B cell (primary cell): Measurements from ENCODE around the gene TENM4. TPM values are rescaled to one million over a fixed set of nuclear protein-coding genes. Genes with fewer than 3 reads are reported as not detected.

Experiments
- ATAC-seq: fragments of 200-7000 bp; cut with Tn5 transposase; one replicate; pipeline ENCODE4 v1.10.0; 2021; ENCODE audit warnings: low read depth, mild to moderate bottlenecking, moderate number of reproducible peaks, moderate library complexity
- CTCF ChIA-PET: fragments of 350-600 bp; sonication (Branson Sonifier 250); formaldehyde crosslinking; loops from one replicate; lab custom pipeline; 2021; ENCODE audit warnings: antibody characterized with exemption, inconsistent platforms; lab: Charles Lee
- POLR2A ChIA-PET: fragments of 350-600 bp; sonication (Branson Sonifier 250); formaldehyde crosslinking; loops from one replicate; lab custom pipeline; 2021; ENCODE audit warnings: antibody characterized with exemption; lab: Charles Lee
- DNase-seq: peaks from one replicate; pipeline ENCODE4 v3.0.0; 2013
- H2AFZ ChIP-seq: 2 replicates; pipeline ENCODE4 v1.6.1; 2012; ENCODE audit warnings: mild to moderate bottlenecking, low read depth, low read length; ENCODE audit not compliant: insufficient read depth, poor library complexity, severe bottlenecking
- H3K27ac ChIP-seq, 2 donors: 1 replicate in 1 of 2; 2 replicates in 1 of 2; pipeline ENCODE4 v1.5.1; 2012 to 2013; ENCODE audit warnings: low read length in 2 of 2, mild to moderate bottlenecking in 2 of 2, moderate library complexity in 1 of 2
- H3K27me3 ChIP-seq, 4 experiments: fragments of 200-600 bp in 1 of 4; sonication (generic) in 1 of 4; replicated peaks in 1 of 4; 1 replicate in 2 of 4; 2 replicates in 2 of 4; pipeline versions ENCODE4 v1.6.1 to v1.7.0; 2013 to 2016; ENCODE audit warnings: low read length in 3 of 4, mild to moderate bottlenecking in 2 of 4, mixed read lengths in 1 of 4, moderate library complexity in 1 of 4; ENCODE audit not compliant: insufficient read depth in 4 of 4, control insufficient read depth in 3 of 4; ENCODE audit errors: control extremely low read depth in 1 of 4
- H3K36me3 ChIP-seq, 2 experiments: replicated peaks in 1 of 2; 1 replicate in 1 of 2; 2 replicates in 1 of 2; pipeline versions ENCODE4 v1.6.1 to v1.7.1; 2013; ENCODE audit warnings: low read length in 1 of 2; ENCODE audit not compliant: insufficient read depth in 2 of 2, control insufficient read depth in 1 of 2; ENCODE audit errors: control extremely low read depth in 1 of 2, extremely low read depth in 1 of 2
- H3K4me1 ChIP-seq, 2 donors: fragments of 200-600 bp in 1 of 2; sonication (generic) in 1 of 2; 1 replicate in 1 of 2; 2 replicates in 1 of 2; pipeline versions ENCODE4 v1.5.1 to v1.6.1; 2013 to 2017; ENCODE audit warnings: low read length in 2 of 2; ENCODE audit not compliant: control insufficient read depth in 2 of 2, insufficient read depth in 2 of 2
- H3K4me2 ChIP-seq: replicated peaks from 2 replicates; pipeline ENCODE3; 2012; ENCODE audit warnings: mild to moderate bottlenecking, low read depth, low read length; ENCODE audit not compliant: poor library complexity, severe bottlenecking
- H3K4me3 ChIP-seq, 5 experiments: fragments of 200-600 bp in 1 of 5; sonication (generic) in 1 of 5; 1 replicate in 3 of 5; 2 replicates in 2 of 5; pipeline versions ENCODE4 v1.5.1 to v1.7.0; 2011 to 2016; ENCODE audit warnings: low read length in 4 of 5, mild to moderate bottlenecking in 4 of 5, low read depth in 2 of 5, control low read depth in 1 of 5, moderate library complexity in 1 of 5; ENCODE audit not compliant: insufficient read depth in 1 of 5; ENCODE audit errors: control extremely low read depth in 1 of 5, extremely low read depth in 1 of 5
- H3K79me2 ChIP-seq: fragments of 200-600 bp; sonication (generic); one replicate; pipeline ENCODE4 v1.6.0; 2016; ENCODE audit warnings: low read length; ENCODE audit not compliant: control insufficient read depth, insufficient read depth
- H3K9ac ChIP-seq: fragments of 200-600 bp; sonication (generic); 2 replicates; pipeline ENCODE4 v1.6.1; 2017; ENCODE audit warnings: mild to moderate bottlenecking, low read length, moderate library complexity
- H3K9me3 ChIP-seq, 3 donors: one replicate each; pipeline versions ENCODE4 v1.6.1 to v1.7.1; 2013; ENCODE audit warnings: low read length in 2 of 3; ENCODE audit not compliant: control insufficient read depth in 2 of 3, insufficient read depth in 1 of 3; ENCODE audit errors: control extremely low read depth in 1 of 3
- H4K20me1 ChIP-seq: 2 replicates; pipeline ENCODE4 v1.6.0; 2012; ENCODE audit warnings: mild to moderate bottlenecking, low read length; ENCODE audit not compliant: insufficient read depth, control insufficient read depth, poor library complexity, severe bottlenecking
- H3K27ac Mint-ChIP-seq: one replicate; pipeline ENCODE4 v1.8.0; 2021; ENCODE audit warnings: mixed read lengths
- H3K27me3 Mint-ChIP-seq: one replicate; pipeline ENCODE4 v1.8.0; 2021; ENCODE audit warnings: mixed read lengths
- H3K4me1 Mint-ChIP-seq: one replicate; pipeline ENCODE4 v1.8.0; 2021; ENCODE audit warnings: mixed read lengths
- H3K4me3 Mint-ChIP-seq: one replicate; pipeline ENCODE4 v1.8.0; 2021; ENCODE audit warnings: mixed read lengths
- H3K9me3 Mint-ChIP-seq: one replicate; pipeline ENCODE4 v1.8.0; 2022; ENCODE audit warnings: mixed read lengths; ENCODE audit not compliant: insufficient read depth
- EZH2 ChIP-seq: IDR thresholded peaks from 2 replicates; pipeline ENCODE4 v1.6.1; 2012; ENCODE audit warnings: borderline replicate concordance, low read depth, mild to moderate bottlenecking, moderate library complexity, low read length; ENCODE audit not compliant: insufficient read depth, poor library complexity, severe bottlenecking
- WGBS: methylation state at CpG from one replicate; pipeline ENCODE4 v1.1.5; 2013; ENCODE audit warnings: missing lambda C conversion rate; ENCODE audit not compliant: insufficient coverage; 5-methylcytosine and 5-hydroxymethylcytosine counted together
- intact Hi-C: fragments of 100-400 bp; cut with micrococcal nuclease; formaldehyde crosslinking; loops from one replicate; pipeline ENCODE4 v1.10.0; 2022
- polyA plus RNA-seq: library from polyadenylated mRNA; depleted of rRNA; stranded (reverse); fragments of >200 nt; gene quantifications from 2 replicates; pipeline ENCODE4 v1.2.3, GENCODE V29; 2012
- small RNA-seq: library from RNA; depleted of rRNA; stranded (forward); fragments of <200 nt; gene quantifications from one replicate; pipeline ENCODE3, GENCODE V24; 2012; ENCODE audit warnings: low replicate concordance, low read depth; ENCODE audit not compliant: insufficient read length
- total RNA-seq, 2 donors: library from RNA; stranded (reverse); fragments of 120-200 nt in 1 of 2; gene quantifications; 1 replicate in 1 of 2; 2 replicates in 1 of 2; pipeline versions ENCODE4 v1.2.3 to v1.2.4, GENCODE V29; 2013 to 2022
- TF ChIP-seq, protein P1 (sequence below): fragments of 200-600 bp; IDR thresholded peaks from one replicate; pipeline ENCODE4 v1.8.0; 2022; ENCODE audit warnings: antibody characterized with exemption, mild to moderate bottlenecking

Gene TENM4
- total and polyA plus RNA-seq, 2 donors (not counting 1 experiment from before 2014, with no cell fraction given) = 0.09 to 5.7 TPM

DNA sequence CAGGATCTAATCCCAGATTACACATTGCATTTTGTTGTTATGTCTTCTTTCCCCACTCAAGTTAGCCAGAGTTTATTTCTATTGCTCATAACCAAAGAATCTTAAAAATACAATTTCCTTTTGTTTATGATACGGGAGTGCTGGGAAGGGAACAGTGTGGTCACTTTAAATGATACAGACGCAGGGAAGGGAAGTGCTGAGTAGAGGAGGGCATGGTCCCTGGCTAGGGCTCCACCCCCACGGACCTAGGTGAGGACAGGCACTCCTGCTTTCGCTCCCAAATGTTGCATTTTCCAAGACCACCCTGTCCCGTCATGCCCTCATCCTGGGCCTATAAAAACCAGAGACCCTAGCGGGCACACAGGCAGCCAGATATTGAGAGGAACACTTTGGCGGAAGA lies 835.5 kb downstream of the TENM4 start:
- Histone ChIP-seq H3K36me3 (no peaks in the 10 kb centered on the region), H3K27ac (no peak overlapping the region), H4K20me1 (no peaks in the 10 kb centered on the region), H2AFZ (no peak overlapping the region), H3K27me3 (peaks cover 0 to 8% (median 3%) of the 10 kb centered on the region in 4 experiments), H3K79me2 (no peaks in the 10 kb centered on the region), H3K4me1 (no peaks in the 10 kb centered on the region), H3K4me3 (no peak overlapping the region), H3K9ac (no peak overlapping the region), H3K9me3 (peaks cover 0 to 6% (median 0%) of the 10 kb centered on the region in 3 donors), H3K4me2 (no peak overlapping the region)
- WGBS = 85% methylated on average over 6 of the region's 7 CpGs
- Mint-ChIP-seq H3K9me3 (no peaks in the 10 kb centered on the region), H3K4me3 (no peak overlapping the region), H3K4me1 (no peaks in the 10 kb centered on the region), H3K27me3 (peaks cover 42% of the 10 kb centered on the region), H3K27ac (no peak overlapping the region)
- CTCF ChIA-PET = no interaction called here
- intact Hi-C loops = no loop called here
- TF ChIP-seq EZH2 = no peak
- TF ChIP-seq, protein P1, sequence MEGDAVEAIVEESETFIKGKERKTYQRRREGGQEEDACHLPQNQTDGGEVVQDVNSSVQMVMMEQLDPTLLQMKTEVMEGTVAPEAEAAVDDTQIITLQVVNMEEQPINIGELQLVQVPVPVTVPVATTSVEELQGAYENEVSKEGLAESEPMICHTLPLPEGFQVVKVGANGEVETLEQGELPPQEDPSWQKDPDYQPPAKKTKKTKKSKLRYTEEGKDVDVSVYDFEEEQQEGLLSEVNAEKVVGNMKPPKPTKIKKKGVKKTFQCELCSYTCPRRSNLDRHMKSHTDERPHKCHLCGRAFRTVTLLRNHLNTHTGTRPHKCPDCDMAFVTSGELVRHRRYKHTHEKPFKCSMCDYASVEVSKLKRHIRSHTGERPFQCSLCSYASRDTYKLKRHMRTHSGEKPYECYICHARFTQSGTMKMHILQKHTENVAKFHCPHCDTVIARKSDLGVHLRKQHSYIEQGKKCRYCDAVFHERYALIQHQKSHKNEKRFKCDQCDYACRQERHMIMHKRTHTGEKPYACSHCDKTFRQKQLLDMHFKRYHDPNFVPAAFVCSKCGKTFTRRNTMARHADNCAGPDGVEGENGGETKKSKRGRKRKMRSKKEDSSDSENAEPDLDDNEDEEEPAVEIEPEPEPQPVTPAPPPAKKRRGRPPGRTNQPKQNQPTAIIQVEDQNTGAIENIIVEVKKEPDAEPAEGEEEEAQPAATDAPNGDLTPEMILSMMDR = no peak
- no peak for DNase-seq
- POLR2A ChIA-PET = no interaction called here
- no peak for ATAC-seq

DNA sequence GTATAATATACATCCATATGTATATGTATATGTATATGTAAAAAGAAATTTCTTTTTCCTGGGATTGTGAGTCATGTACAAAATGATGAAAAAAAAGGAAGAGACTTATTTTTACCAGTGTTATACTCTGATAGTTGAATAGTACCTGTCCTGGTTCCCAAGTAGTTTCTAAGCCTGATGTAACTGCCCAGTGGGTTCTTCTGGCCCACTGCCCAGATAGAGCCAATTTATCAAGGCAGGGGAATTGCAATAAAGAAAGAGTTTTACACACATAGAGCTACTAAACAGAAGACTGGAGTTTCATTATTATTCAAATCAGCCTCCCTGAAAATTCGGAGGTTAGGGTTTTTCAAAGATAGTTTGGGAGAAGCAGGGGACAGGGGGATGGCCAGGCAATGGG lies 837.0 kb downstream of the TENM4 start:
- Histone ChIP-seq H2AFZ (no peak overlapping the region), H3K9ac (no peak overlapping the region), H3K9me3 (peaks cover 0 to 6% (median 0%) of the 10 kb centered on the region in 3 donors), H3K79me2 (no peaks in the 10 kb centered on the region), H3K27me3 (peaks cover 0 to 8% (median 3%) of the 10 kb centered on the region in 4 experiments), H3K27ac (no peak overlapping the region), H4K20me1 (no peaks in the 10 kb centered on the region), H3K4me2 (no peak overlapping the region), H3K4me3 (no peak overlapping the region), H3K36me3 (no peaks in the 10 kb centered on the region), H3K4me1 (no peaks in the 10 kb centered on the region)
- WGBS = no CpG with 5 or more reads among the region's 1 CpG
- no peak for TF ChIP-seq EZH2
- TF ChIP-seq, protein P1 = no peak
- H3K27me3 Mint-ChIP-seq = peaks cover 47% of the 10 kb centered on the region
- CTCF ChIA-PET = no interaction called here
- intact Hi-C loops = no loop called here
- H3K9me3 Mint-ChIP-seq = no peaks in the 10 kb centered on the region
- ATAC-seq (no peak), DNase-seq (no peak)
- POLR2A ChIA-PET = no interaction called here
- H3K4me3 Mint-ChIP-seq = no peak overlapping the region
- H3K27ac Mint-ChIP-seq = no peak overlapping the region
- H3K4me1 Mint-ChIP-seq = no peaks in the 10 kb centered on the region

Small RNA genes within 50 kb of the gene (small RNA-seq; reads per million reads assigned to genes)
- gene MIR5579 = not detected
- gene MIR708 = 7.2 reads per million, percentile 78 among the genes with 10 or more reads in this experiment
